ENCODE results near the gene UNC13A.
A peak's percentile ranks its signal among the peaks of the same experiment; 100 is the strongest.

UNC13A gene

DNA sequence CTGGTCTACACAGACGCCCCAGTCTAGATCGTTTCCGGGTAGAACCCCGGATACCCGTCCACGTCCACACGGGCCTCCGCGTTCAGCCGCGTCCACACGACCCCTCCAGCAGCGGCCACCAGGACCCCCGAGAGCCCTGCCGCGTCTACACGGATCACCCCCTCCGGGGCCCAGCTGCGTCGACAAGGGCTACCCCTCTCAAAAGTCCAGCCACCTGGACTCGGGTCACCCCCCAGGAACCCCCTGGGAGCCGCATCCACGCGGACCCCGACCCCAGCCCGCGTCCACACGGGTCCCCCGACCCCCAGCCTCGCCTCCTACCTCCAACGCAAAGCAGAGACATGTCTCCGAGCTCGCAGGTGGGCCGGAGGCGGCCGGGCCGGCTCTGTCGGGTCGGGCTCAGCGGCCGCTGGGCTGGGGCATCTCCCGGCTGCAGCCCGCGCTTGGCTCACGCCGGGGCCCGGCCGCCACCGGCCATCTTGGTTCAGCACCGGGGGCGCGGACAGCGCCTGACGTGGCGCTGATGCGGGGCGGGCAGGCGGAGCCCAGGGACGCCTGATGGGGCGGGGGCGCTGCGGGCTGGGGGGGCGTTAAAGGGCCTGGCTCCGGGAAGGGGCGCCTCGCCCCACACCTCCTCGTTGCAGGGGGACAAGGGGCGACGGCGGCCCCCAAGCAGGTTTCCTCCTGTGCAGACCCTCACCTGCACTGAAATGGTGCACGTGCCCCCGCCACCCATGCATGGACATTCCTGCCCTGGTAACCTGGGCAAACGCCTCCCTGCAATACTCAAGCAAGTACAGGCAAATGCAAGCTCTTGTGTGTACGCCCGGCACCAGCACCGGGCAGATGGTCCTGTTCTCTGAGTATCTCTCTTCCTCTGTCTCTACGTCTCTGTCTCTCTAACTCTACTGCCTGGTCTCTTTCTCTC lies at the start of gene UNC13A:
Gene UNC13A, minus strand, starts transcription at position 498 of the 928 bp plus-strand sequence. Its CDS starts 155 bp downstream, at position 343.
- peak; percentile 81 for DNase-seq (ENCODE audit: low spot score)
- TF ChIP-seq, protein P1, sequence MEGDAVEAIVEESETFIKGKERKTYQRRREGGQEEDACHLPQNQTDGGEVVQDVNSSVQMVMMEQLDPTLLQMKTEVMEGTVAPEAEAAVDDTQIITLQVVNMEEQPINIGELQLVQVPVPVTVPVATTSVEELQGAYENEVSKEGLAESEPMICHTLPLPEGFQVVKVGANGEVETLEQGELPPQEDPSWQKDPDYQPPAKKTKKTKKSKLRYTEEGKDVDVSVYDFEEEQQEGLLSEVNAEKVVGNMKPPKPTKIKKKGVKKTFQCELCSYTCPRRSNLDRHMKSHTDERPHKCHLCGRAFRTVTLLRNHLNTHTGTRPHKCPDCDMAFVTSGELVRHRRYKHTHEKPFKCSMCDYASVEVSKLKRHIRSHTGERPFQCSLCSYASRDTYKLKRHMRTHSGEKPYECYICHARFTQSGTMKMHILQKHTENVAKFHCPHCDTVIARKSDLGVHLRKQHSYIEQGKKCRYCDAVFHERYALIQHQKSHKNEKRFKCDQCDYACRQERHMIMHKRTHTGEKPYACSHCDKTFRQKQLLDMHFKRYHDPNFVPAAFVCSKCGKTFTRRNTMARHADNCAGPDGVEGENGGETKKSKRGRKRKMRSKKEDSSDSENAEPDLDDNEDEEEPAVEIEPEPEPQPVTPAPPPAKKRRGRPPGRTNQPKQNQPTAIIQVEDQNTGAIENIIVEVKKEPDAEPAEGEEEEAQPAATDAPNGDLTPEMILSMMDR (IDR thresholded peaks at IDR 0.05; ENCODE audit: extremely low read depth, missing control alignments), result no peak

DNA sequence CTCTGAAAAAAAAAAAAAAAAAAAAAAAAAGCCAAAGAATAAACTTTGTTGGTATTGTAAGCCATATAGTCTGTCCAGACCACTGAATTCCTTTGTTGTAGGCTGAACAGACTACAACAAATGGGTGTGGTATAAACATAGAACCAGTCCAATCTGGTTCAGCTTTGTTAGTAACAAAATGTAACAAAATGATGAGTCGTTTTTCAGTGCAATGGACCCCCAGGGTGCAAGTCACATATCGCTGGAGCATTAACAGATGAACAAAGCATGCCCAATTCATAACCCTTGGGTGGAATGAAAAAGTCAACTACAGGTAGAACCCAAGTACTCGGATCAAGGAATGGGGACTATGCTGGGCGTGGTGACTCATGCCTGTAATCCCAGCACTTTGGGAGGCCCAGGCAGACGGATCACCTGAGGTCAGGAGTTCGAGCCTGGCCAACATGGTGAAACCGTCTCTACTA lies 49.6 kb upstream of the UNC13A start:
- TF ChIP-seq, protein P1 (IDR thresholded peaks at IDR 0.05; ENCODE audit: extremely low read depth, missing control alignments), result no peak
- DNase-seq (ENCODE audit: low spot score), result no peak

DNA sequence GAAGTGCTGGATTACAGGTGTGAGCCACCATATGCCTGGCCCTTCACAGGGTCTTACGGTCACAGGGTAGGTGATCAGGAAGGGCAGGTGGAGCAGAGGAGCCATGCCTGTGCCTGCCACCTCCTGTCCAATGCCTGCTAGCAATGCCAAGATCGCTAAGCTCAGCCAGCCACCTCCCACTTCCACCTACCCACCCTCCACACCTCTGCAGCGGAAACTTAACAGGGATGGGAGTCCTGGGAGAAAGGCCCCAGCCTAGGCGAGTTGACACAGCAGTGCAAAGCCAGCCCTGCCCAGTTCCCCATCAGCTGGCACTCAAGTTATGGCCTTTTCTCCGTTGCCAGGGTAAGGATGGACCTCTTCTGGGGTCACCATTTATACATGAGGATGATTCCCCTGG lies 47.3 kb upstream of the UNC13A start:
- TF ChIP-seq, protein P1 (IDR thresholded peaks at IDR 0.05; ENCODE audit: extremely low read depth, missing control alignments), result no peak
- DNase-seq (ENCODE audit: low spot score), result no peak

DNA sequence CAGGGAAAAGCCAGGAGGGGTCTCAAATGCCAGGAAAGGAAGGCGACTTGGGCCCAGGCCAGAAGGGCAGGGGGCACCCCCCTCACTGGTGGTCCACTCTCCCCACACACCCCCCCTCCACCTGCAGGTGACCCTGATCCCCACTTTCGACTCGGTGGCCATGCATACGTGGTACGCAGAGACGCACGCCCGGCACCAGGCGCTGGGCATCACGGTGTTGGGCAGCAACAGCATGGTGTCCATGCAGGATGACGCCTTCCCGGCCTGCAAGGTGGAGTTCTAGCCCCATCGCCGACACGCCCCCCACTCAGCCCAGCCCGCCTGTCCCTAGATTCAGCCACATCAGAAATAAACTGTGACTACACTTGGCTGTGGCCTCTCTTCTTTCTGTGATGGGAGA lies 46.0 kb upstream of the UNC13A start:
- TF ChIP-seq, protein P1 (IDR thresholded peaks at IDR 0.05; ENCODE audit: extremely low read depth, missing control alignments), result no peak
- no peak for DNase-seq (ENCODE audit: low spot score)

DNA sequence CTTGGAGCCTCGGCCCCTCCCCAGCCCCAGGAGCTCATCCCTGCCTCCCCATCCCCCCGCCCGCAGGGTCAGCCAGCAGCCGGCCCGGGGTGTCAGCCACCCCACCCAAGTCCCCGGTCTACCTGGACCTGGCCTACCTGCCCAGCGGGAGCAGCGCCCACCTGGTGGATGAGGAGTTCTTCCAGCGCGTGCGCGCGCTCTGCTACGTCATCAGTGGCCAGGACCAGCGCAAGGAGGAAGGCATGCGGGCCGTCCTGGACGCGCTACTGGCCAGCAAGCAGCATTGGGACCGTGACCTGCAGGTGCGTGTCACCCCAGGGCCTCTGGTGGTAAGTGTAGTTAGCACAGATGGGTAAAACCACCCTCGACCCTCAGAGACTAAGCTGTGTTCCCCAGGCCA lies 45.0 kb upstream of the UNC13A start:
- DNase-seq (ENCODE audit: low spot score), result no peak

DNA sequence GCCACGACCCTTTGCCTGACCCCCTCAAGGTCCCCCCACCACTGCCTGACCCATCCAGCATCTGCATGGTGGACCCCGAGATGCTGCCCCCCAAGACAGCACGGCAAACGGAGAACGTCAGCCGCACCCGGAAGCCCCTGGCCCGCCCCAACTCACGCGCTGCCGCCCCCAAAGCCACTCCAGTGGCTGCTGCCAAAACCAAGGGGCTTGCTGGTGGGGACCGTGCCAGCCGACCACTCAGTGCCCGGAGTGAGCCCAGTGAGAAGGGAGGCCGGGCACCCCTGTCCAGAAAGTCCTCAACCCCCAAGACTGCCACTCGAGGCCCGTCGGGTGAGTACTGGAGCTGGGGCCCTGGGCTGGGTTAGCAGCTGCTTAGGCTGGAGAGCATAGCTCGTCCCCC lies 39.7 kb upstream of the UNC13A start:
- TF ChIP-seq, protein P1 (IDR thresholded peaks at IDR 0.05; ENCODE audit: extremely low read depth, missing control alignments), result no peak

More for the DNA sequence above, 45.0 kb upstream of the UNC13A start:
- TF ChIP-seq, protein P1 (IDR thresholded peaks at IDR 0.05; ENCODE audit: extremely low read depth, missing control alignments), result no peak

More for the DNA sequence above, 39.7 kb upstream of the UNC13A start:
- DNase-seq (ENCODE audit: low spot score), result no peak
